Right ventricle myocardium superior (tissue), 1 donor: ENCODE measurements around the gene KCNV2. TPM values are rescaled to one million over a fixed set of nuclear protein-coding genes. Genes with fewer than 3 reads are reported as not detected.
"Not testable (repeated sequence)": the region's sequence is repeated elsewhere in the genome, so short reads cannot be mapped to it uniquely, and the experiment has no call there.

Experiments used
- ATAC-seq: fragments of 200-7000 bp; cut with Tn5 transposase; one replicate; pipeline ENCODE4 v1.9.1; 2020; ENCODE audit warnings: mild to moderate bottlenecking; ENCODE audit not compliant: poor library complexity
- DNase-seq: peaks from one replicate; pipeline ENCODE4 v3.0.0-alpha.2; 2020
- intact Hi-C: fragments of 100-400 bp; cut with DNase I; formaldehyde crosslinking; loops from one replicate; pipeline ENCODE4 v1.11.2; 2022
- long read RNA-seq: library from polyadenylated mRNA; unstranded; transcript quantifications from one replicate; pipeline ENCODE4 v2.0.0, GENCODE V29; 2021
- total RNA-seq: library from RNA; stranded (reverse); fragmentation: NEBNext Ultra II Directional; extraction: Animal tissue kit (Norgen Biotek cat#: 25700); gene quantifications from one replicate; pipeline ENCODE4 v1.2.1, GENCODE V29; 2021
- donor health status: DM: no; HTN: yes; CAD: no; lungs with severe emphysema.

The KCNV2 gene
- total RNA-seq, result not detected
- long read RNA-seq, result 0 reads

- intact Hi-C loops, result no loop called here
- DNase-seq (no peak), ATAC-seq (no peak)
Measured at GRCh38 chr9:2717385-2717784, at the start of gene KCNV2. Gene KCNV2 (plus strand): TSS chr9:2717510. CDS start chr9:2717740, 230 bp downstream.

GRCh38 chr9:2673161-2673560 is 44.1 kb upstream of the KCNV2 start:
- DNase-seq, result no peak
- ATAC-seq, result no peak
- intact Hi-C loops, result no loop called here

DNA sequence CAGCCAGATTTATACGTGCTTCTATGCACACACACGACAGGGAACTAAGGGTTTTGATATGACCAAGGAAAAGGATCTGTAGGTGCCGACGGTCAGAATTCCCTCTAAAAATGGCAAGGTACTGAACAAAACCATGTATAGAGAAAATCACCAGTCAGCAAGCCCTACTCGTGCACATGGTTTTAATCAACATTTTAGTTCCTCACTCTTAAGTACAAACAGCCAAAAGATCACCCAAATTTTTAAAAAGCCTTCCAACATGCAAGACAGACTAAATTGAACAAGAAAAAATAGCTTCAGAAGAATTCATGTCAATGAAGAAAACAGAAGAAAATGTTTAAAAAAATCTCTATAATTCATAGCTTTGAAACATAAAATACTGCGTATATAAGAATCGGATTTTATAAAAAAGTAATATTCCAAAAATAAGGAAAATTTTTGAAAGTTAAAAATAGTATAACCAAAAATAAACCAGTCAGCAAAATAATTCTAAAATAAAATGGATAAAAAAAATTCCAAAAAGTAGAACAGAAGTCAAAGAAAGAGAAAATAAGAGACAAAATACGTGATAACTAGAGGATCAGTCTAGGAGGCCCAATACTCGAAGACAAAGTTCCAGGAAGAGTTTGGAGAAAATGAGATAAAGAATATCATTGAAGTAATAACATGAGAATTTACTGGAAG is 43.0 kb upstream of the KCNV2 start:
- no peak for DNase-seq
- ATAC-seq, result no peak
- intact Hi-C loops, result no loop called here

DNA sequence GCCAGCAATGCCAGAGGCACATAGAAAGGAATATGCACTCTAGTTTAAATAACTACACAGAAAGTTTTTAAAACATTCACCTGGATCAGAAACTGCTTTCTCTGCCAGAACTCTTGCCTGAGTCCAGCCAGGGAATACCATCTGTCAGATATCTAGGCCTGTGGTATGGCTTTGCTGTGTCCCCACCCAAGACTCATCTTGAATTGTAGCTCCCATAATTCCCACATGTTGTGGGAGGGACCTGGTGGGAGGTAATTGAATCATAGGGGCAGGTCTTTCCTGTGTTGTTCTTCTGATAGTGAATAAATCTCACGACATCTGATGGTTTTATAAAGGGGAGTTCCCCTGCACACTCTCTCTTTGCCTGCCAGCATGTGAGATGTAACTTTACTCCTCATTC is 41.5 kb upstream of the KCNV2 start:
- ATAC-seq (no peak), DNase-seq (no peak)
- intact Hi-C loops, result no loop called here

- ATAC-seq, result no peak
- DNase-seq, result no peak
- intact Hi-C loops, result no loop called here
Measured at GRCh38 chr9:2676466-2676865, 40.8 kb upstream of the KCNV2 start.

DNA sequence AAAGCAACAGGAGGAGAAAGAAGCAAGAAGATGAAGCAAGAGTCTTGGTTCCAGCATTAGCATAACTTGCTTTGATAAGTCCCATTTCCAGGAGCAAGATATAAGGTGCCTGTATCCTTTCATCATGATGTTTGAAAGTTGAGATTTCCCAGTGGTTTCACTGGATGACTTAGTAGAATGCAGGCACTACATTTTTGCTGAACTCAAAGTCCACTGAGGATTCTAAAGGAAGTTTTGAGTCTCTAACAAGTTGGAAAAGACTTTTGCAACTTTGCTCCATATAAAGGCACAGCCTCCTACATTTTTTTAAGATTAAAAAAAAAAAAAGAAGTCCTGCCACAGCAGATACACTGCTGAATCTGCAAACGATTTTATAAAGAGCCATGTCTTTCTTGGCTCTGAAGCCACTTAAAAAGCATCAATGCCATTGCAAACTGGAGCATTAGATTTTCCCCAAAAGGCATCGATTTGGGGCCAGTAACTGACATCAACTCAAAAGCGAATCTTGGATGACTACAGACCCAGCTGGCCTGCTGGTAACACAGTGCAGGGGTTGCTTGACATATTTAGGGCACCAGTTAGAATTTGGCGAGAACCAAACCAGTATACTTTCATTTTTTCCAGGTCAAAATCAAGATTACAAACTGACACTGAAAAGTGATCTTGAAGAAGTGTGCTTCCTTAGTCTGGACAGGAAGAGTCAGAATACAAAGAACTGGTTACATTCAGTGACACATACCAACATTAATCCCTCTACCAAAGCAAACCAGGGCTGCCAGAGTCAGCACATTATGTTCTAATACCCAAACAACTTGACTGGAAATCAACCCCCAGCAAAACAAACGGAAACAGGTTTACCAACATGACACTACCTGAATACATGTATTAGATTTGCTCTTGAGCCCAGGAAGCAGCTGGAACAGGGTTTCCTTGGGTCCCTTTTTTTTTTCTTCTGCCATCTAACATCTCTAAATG is 39.1 kb upstream of the KCNV2 start:
- no peak for DNase-seq
- intact Hi-C loops, result no loop called here
- ATAC-seq, result peak; percentile 75

- no peak for DNase-seq
- intact Hi-C loops, result no loop called here
- no peak for ATAC-seq
Measured at GRCh38 chr9:2679011-2679410, 38.3 kb upstream of the KCNV2 start.

GRCh38 chr9:2681981-2682380 is 35.3 kb upstream of the KCNV2 start:
- intact Hi-C loops, result no loop called here
- ATAC-seq (no peak), DNase-seq (no peak)

DNA sequence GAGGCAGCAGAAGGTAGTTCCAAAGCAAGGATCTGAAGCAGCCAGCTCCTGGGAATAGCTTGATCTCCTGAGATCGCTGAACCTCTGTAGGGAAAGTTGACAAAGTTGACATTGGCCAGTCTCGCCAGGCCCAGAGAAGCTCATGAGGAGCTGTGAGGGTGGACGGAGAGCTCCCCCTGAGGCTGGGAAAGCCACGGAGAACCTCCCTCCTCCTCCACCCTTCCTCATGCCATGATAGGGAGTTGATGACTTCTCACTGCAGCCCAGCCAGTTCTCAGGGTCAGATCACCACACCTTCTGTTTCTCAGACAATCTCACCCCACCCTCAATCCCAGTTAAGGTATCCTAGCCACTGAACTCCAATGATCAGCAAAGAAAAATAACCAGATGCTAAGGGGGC is 30.4 kb upstream of the KCNV2 start:
- intact Hi-C loops, result no loop called here

DNA sequence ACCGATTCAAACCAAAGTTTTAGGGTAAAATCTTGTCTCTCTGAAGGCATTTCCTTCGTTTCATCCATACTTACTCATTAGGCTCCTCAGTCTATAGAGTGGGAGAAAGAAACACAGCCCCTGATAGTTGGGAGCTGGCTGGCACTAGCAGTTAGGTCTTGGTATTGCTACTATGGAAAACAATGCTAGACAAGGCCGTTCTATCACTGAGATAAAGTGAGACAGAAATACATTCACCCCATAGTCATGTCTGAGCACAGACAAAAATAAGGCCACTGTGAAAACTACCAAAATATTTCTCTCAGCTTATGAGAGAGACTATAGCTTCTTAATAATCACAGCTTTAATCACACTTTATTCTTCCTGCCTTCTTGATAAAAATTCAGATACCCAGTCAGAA is 28.7 kb upstream of the KCNV2 start:
- ATAC-seq, result peak; percentile 78
- DNase-seq, result no peak
- intact Hi-C loops, result no loop called here

More for the DNA sequence above, 30.4 kb upstream of the KCNV2 start:
- DNase-seq (no peak), ATAC-seq (no peak)

DNA sequence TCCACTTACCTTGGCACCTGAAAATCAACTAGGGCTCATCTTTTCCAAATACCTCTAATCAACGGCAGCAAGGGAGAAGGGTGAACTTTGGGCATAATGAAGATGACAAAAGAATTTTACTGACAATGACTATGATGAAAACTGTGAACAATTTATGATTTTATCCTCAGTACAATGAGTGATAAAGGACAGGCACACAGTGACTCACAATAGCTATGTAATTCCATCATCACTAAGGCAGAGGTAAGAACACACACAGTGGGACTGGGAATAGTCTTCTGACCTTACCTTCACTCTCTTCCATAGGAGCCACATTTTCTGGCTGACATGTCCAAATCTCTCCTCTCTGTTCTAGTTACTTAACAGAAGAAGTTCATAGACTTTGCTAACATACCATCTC is 26.1 kb upstream of the KCNV2 start:
- intact Hi-C loops, result no loop called here
- no peak for ATAC-seq
- no peak for DNase-seq

GRCh38 chr9:2691626-2692025 is 25.7 kb upstream of the KCNV2 start:
- intact Hi-C loops, result no loop called here
- ATAC-seq (no peak), DNase-seq (no peak)

- intact Hi-C loops, result no loop called here
- DNase-seq (no peak), ATAC-seq (no peak)
Measured at GRCh38 chr9:2693056-2693455, 24.3 kb upstream of the KCNV2 start.

- intact Hi-C loops, result no loop called here
- no peak for DNase-seq
- no peak for ATAC-seq
Measured at GRCh38 chr9:2697492-2697891, 19.8 kb upstream of the KCNV2 start.

- no peak for DNase-seq
- no peak for ATAC-seq
- intact Hi-C loops, result no loop called here
Measured at GRCh38 chr9:2700398-2700797, 16.9 kb upstream of the KCNV2 start.

GRCh38 chr9:2700909-2701550 is 16.3 kb upstream of the KCNV2 start:
- no peak for DNase-seq
- intact Hi-C loops, result no loop called here
- ATAC-seq, result no peak

DNA sequence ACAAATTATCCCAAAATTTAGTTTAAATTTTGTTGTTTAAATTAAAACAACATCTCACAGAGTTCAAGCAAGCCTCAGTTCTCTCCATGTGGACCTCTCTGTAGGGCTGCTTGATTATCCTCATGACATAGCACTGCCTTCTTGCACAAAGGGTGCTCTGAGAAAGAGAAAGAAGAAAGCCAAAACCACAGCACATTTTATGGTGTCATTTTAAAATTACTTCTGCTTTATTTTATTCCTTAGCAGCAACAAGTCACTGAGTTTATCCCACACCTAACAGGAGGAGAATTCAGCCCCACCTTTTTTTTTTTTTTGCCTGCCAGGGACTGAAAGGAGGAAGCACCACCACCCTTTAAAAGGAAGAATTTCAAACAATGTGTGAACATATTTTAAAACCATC is 12.8 kb upstream of the KCNV2 start:
- DNase-seq (no peak), ATAC-seq (no peak)
- intact Hi-C loops, result no loop called here

DNA sequence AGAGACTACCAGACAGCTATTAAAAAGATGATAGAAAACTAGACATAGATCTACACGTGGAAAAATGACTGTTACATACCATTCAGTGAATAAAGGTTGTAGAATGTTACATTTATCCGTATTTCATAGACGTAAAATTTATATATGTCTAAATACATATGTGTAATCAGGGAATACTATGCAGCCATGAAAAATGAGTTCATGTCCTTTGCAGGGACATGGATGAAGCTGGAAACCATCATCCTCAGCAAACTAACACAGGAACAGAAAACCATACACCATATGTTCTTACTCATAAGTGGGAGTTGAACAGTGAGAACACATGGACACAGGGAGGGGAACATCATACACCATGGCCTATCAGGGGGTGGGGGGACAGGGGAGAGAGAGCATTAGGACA is 10.1 kb upstream of the KCNV2 start:
- intact Hi-C loops, DNase-seq, ATAC-seq: not testable (repeated sequence)

- DNase-seq (no peak), ATAC-seq (no peak)
- intact Hi-C loops, result no loop called here
Measured at GRCh38 chr9:2709645-2710101, 7.6 kb upstream of the KCNV2 start.
